GM21576 (cell line): ENCODE measurements around the gene RFK.
"Not testable (repeated sequence)": the region's sequence is repeated elsewhere in the genome, so short reads cannot be mapped to it uniquely, and the experiment has no call there.

Source experiments
- ATAC-seq: cut with Tn5 transposase; IDR thresholded peaks from one replicate; pipeline ENCODE4 v1.9.1; 2021; ENCODE audit warnings: mild to moderate bottlenecking, moderate library complexity; ENCODE audit not compliant: unreplicated experiment

RFK gene

DNA sequence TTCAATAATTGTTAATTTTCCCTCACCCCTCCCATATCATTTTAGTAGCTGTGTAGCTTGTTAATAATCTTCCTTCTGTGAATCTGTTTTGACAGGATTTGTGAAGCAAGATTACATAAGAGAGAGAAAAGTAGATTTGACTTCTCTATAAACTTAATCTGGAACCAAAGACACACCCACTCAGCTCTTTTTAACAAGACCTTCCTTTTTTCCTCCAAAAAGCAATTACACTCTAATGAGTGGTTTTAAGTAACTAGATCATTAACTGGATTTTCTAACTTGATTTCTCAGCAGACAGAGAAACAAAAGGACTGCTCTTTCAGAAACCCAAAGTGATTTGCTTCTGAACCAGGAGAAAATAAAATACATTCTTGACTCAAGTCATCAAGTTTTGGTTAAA lies 21.9 kb downstream of the RFK start:
- ATAC-seq, result no peak

DNA sequence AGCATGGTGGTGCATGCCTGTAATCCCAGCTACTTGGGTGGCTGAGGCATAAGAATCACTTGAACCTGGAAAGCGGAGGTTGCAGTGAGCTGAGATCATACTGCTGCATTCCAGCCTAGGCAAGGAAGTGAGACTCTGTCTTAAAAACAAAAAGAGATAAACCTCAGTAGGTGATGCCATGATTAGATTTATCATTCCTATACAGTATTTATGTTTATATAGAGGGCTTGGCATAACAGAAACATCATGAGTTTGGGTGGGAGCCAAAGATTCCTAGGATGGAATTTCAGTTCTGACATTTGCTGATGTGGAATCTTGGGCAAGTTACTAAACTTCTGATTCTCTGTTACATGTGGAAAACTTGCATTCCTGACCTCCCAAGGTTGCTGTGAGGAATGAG lies 22.3 kb downstream of the RFK start:
- no peak for ATAC-seq

- no peak for ATAC-seq
Measured at GRCh38 chr9:76370396-76371023, 23.7 kb downstream of the RFK start.

DNA sequence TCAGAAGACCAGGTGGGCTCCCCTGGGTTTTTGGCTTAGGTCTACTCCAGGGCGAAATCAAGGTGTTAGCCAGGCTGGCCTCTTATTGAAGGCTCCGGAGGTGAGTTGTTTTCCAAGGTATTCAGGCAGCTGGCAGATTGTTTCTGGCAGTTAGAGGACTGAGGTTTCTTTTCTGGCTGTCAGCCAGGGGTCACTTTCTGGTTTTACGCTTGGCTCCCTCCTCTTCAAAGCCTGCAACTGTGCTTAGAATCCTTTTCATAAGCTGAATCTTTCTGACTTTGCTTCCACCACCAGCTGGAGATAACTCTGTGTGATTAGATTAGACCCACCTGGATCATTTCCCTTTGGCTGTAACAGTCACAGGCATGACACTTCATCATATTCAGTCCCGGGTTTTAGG lies 24.6 kb downstream of the RFK start:
- ATAC-seq, result peak; percentile 53

- ATAC-seq, result no peak
Measured at GRCh38 chr9:76366275-76366674, 28.0 kb downstream of the RFK start.

DNA sequence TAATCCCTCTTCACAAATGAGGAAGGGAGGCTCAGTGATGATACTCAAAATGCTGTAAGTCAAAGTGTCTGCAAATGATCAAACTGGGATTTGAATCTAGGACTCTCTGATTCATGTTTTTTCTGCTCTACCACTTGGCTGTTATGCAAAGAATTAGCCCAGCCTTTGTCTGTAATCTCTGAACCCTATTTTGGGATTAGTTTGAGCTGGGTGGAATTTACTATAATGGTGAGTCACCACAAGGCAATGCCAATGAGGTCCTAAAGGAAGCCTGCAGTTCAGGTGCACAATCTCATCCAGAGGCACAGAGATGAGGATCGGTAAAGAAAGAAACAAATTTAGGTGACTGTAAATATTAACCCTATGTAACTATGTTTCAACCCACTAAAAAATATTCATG lies 29.2 kb downstream of the RFK start:
- ATAC-seq, result no peak

- ATAC-seq, result no peak
Measured at GRCh38 chr9:76363032-76363395, 31.2 kb downstream of the RFK start.

DNA sequence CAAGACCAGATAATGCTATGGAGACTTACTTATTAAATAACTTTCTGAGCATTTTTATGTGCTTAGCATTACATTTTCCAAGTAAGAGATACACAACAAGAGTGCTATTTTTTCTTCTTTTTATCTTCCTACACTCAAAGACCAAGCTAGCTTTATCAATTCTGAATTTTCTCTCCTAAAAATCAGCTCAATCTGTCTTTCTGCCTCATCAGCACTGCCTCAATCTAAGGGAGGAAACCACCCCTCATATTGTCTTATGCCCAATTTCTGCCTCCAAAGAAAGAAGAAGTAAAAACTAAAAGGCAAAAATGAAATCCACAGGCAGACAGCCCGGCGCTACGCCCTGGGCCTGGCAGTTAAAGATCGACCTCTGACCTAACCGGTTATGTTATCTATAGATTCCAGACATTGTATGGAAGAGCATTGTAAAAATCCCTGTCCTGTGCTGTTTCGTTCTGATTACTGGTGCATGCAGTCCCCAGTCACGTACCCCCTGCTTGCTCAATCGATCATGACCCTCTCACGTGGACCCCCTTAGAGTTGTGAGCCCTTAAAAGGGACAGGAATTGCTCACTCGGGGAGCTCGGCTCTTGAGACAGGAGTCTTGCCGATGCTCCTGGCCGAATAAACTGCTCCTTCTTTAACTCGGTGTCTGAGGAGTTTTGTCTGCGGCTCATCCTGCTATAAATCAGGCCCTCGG lies 31.7 kb downstream of the RFK start:
- not testable (repeated sequence) for ATAC-seq

- ATAC-seq, result no peak
Measured at GRCh38 chr9:76359766-76360165, 34.5 kb downstream of the RFK start.

DNA sequence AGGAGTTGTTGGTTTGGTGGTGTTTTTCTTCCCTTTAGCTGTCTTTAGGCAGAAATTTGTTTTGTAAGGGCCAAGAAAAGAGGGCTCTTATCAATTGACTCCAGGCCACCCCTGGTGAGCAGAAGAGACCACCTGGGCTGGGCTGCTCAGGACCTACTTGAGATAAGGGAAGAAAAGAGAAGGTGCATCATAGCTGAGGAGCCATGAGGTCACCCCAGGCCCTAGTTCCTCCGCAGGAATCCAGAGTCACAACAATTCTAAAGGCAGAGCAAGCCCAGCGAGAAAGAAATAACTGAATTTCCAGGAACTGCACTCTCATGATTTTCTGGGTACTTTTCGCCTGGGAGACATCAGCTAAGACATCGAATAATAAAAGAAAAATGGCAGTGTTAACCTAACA lies 34.9 kb downstream of the RFK start:
- ATAC-seq, result no peak

- ATAC-seq, result no peak
Measured at GRCh38 chr9:76358628-76359280, 35.5 kb downstream of the RFK start.

GRCh38 chr9:76357555-76357954 lies 36.7 kb downstream of the RFK start:
- ATAC-seq, result no peak

DNA sequence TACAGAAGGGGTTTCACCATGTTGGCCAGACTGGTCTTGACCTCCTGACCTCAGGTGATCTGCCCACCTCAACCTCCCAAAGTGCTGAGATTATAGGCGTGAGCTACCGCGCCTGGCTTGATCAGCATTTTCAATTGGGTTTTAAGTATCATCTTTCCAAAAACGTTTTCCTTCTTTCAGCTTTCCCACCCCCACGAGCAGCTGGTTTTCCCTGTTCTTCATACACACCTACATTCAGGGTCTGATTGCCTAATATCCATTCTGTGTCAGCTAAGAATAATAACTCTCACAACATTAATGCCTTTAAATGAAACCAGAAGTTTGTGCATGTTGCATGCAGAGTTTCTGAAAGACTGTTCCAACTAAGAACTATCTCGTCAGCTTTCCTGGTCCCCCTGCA lies 38.3 kb downstream of the RFK start:
- ATAC-seq, result no peak

- ATAC-seq, result no peak
Measured at GRCh38 chr9:76354221-76354620, 40.0 kb downstream of the RFK start.

DNA sequence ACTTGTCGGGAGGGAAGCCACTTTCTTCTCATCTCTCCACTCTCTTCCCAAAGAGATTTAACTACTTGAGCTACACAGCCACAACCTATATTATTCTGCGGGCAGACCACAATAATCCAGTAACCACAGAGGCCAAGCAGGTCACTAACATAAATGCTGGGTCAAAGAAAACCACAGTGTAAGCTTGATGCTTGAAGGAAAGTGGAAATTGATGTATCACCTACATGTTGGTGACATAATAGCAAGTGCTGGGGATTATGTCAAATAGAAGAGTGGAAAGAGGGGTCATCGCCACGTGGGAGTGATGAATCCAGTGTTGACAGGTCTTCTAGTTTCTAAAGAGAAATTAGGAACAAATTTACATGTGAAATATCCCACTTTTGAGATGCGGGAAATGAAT lies 40.9 kb downstream of the RFK start:
- no peak for ATAC-seq

GRCh38 chr9:76352026-76352620 lies 42.1 kb downstream of the RFK start:
- ATAC-seq, result no peak

DNA sequence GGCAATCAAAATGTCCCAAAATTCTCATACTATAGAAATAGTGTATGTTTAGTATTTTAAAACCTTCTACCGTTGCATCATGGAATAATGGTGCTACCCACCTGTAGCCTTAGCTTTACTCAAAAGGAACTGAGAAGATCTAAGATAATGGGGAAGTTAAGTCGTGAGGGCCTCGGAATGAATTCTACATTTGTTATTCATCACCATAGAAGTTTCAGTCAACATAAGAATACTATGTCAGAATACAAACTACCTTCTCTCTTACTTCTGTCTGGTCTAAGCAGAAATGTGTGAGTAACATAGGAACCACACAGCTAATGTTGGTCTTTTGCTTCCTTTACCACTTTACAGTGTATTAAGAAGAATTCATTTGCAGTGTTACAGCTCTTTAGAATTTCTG lies 43.2 kb downstream of the RFK start:
- no peak for ATAC-seq

DNA sequence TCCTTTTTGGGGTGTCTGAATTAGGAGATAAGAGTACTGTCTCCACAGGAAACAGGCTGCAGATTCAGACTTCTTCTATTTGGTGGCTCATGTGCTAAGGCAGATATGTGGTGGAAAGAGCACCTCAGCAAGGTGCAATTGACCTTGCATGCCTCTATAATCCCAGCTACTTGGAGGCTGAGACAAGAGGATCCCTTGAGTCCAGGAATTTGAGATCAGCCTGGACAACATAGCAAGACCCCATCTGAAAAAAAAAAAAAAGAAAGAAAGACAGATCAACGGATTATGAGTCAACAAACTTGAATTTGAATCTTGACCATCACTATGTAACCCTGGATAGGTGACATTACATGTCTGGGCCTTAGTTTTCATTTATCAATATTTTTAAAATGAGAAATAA lies 44.4 kb downstream of the RFK start:
- ATAC-seq, result no peak

DNA sequence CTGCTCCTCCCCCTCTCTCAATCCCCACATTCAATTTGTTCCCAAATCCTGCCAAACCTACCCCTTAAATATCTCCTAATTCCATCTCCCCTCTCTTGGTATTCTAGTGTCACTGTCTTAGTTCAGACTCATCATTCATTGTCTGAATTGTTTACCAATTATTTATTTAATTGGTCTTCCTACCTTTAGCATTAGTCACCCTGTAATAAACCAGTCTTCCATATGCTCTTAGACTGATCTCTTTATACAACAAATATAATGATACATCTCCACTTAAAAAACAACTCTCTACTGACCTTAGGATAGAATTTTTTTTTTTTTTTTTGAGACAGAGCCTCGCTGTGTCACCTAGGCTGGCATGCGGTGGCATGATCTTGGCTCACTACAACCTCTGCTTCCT lies 51.4 kb downstream of the RFK start:
- no peak for ATAC-seq

GRCh38 chr9:76342201-76342600 lies 52.0 kb downstream of the RFK start:
- no peak for ATAC-seq

DNA sequence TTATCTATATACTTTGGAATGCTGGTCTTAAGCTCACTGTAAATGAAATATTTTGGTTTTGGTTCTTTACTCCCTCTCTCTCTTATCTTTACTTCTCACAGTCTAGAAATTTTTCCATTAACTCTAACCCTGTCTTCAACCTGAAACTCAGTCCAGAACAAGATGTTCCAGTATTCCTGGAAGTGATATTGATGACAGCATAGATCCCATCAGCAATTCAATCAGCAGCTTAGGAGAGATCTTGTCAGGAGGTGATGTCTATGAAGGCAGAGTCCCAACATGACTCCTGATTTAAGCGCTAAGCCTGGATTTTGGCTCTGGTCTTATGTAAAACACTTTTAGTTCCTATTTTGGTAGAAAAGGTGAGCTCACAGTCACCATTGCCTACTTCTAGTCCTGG lies 52.6 kb downstream of the RFK start:
- ATAC-seq, result no peak

DNA sequence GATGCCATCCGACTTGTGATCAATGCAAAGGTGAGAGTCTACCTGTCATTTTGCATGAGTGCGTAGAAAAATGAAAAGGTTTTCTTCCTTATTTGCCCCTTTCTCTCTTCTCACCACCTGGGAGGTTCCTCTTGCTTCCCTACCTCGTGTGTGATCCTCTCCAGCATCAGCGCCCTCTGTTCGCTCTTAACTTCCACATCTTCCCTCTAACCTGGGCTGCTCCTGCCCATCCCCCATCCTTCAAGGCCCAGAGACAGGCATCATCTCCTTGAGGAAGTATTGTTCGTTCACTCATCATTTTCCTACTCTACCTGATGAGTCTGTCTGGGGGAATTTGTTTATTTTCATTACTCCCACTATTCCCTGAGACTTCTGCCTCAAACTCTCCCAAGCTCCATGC lies 55.8 kb downstream of the RFK start:
- ATAC-seq, result no peak
